Measurements from ENCODE around the gene WBP1. TPM values are rescaled to one million over a fixed set of nuclear protein-coding genes. Genes with fewer than 3 reads are reported as not detected.
"Not testable (repeated sequence)": the region's sequence is repeated elsewhere in the genome, so short reads cannot be mapped to it uniquely, and the experiment has no call there.

The WBP1 gene
- total RNA-seq, 1 experiment from 2014 or later: 45.7 TPM

- ChIA-PET CTCF (interaction anchor here (0.6 to 1.4 kb wide), 8 partner anchors 9 to 148 kb away, joined by 3 to 5 read pairs (median 3); partner anchors contain the start of genes C2orf81 and WDR54), POLR2A (interaction anchor here (0.6 to 4.8 kb wide), 24 partner anchors 9 to 704 kb away, joined by 3 to 132 read pairs (median 4); partner anchors contain the start of genes AUP1, C2orf81, CCDC142 and DQX1)
- Mint-ChIP-seq H3K4me1 (ENCODE audit: insufficient read depth, unreplicated experiment) (peaks cover 15% of the 10 kb centered on the region), H3K36me3 (ENCODE audit: insufficient read depth, unreplicated experiment) (peaks cover 14% of the 10 kb centered on the region), H3K27me3 (ENCODE audit: insufficient read depth, unreplicated experiment) (no peaks in the 10 kb centered on the region), H3K27ac (ENCODE audit: low read depth, unreplicated experiment) (peak overlapping the region; percentile 80), H3K4me3 (ENCODE audit: unreplicated experiment) (peak overlapping the region; percentile 78), H3K9me3 (ENCODE audit: unreplicated experiment) (no peaks in the 10 kb centered on the region)
- TSS peak; percentile 71 for BruUV-seq (replicated peaks)
- no peak for TF ChIP-seq CTCF (IDR thresholded peaks at IDR 0.05; ENCODE audit: unreplicated experiment)
- intact Hi-C loops (cut with micrococcal nuclease): loop anchor here (2.0 kb wide), 1 partner anchor 14 kb away; the partner anchor contains the start of gene INO80B
- DNase-seq (ENCODE audit: unreplicated experiment): peak; percentile 82
Measured at GRCh38 chr2:74440378-74441169, 17.7 kb upstream of the WBP1 start.

GRCh38 chr2:74441170-74441689, 17.0 kb upstream of the WBP1 start:
- DNase-seq (ENCODE audit: unreplicated experiment): no peak
- peak overlapping the region; percentile 78 for H3K4me3 Mint-ChIP-seq (ENCODE audit: unreplicated experiment)
- ChIA-PET CTCF (interaction anchor here (1.1 to 1.4 kb wide), 2 partner anchors 20 to 90 kb away, joined by 3 to 5 read pairs; partner anchors contain the start of genes C2orf81 and WDR54), POLR2A (interaction anchor here (0.6 to 4.8 kb wide), 14 partner anchors 15 to 705 kb away, joined by 3 to 132 read pairs (median 8); partner anchors contain the start of genes AUP1, C2orf81, CCDC142 and HTRA2)
- H3K27ac Mint-ChIP-seq (ENCODE audit: low read depth, unreplicated experiment): peak overlapping the region; percentile 80
- BruUV-seq (replicated peaks): TSS peak; percentile 64
- H3K27me3 Mint-ChIP-seq (ENCODE audit: insufficient read depth, unreplicated experiment): no peaks in the 10 kb centered on the region
- intact Hi-C loops (cut with micrococcal nuclease): loop anchor here (2.0 kb wide), 1 partner anchor 14 kb away; the partner anchor contains the start of gene INO80B
- no peak for TF ChIP-seq CTCF (IDR thresholded peaks at IDR 0.05; ENCODE audit: unreplicated experiment)
- peaks cover 15% of the 10 kb centered on the region for H3K4me1 Mint-ChIP-seq (ENCODE audit: insufficient read depth, unreplicated experiment)
- H3K9me3 Mint-ChIP-seq (ENCODE audit: unreplicated experiment): no peaks in the 10 kb centered on the region
- H3K36me3 Mint-ChIP-seq (ENCODE audit: insufficient read depth, unreplicated experiment): peaks cover 14% of the 10 kb centered on the region

- POLR2A ChIA-PET: interaction anchor here (0.6 to 4.8 kb wide), 24 partner anchors 11 to 291 kb away, joined by 3 to 132 read pairs (median 5); partner anchors contain the start of genes AUP1, C2orf81, CCDC142 and HTRA2
- CTCF ChIA-PET: interaction anchor here (1.0 kb wide), 1 partner anchor 50 kb away, joined by 4 read pairs; no protein-coding TSS in a partner anchor
- DNase-seq (ENCODE audit: unreplicated experiment): peak; percentile 82
- peaks cover 11% of the 10 kb centered on the region for H3K36me3 Mint-ChIP-seq (ENCODE audit: insufficient read depth, unreplicated experiment)
- peak within 1 kb of the TSS; percentile 78 for H3K4me3 Mint-ChIP-seq (ENCODE audit: unreplicated experiment)
- intact Hi-C loops (cut with micrococcal nuclease): loop anchor here (2.0 kb wide), 1 partner anchor 13 kb away; the partner anchor contains the start of gene INO80B
- H3K9me3 Mint-ChIP-seq (ENCODE audit: unreplicated experiment): no peaks in the 10 kb centered on the region
- peaks cover 15% of the 10 kb centered on the region for H3K4me1 Mint-ChIP-seq (ENCODE audit: insufficient read depth, unreplicated experiment)
- H3K27ac Mint-ChIP-seq (ENCODE audit: low read depth, unreplicated experiment): peak within 1 kb of the TSS; percentile 80
- H3K27me3 Mint-ChIP-seq (ENCODE audit: insufficient read depth, unreplicated experiment): no peaks in the 10 kb centered on the region
- TSS peak; percentile 26 for BruUV-seq (replicated peaks)
- TF ChIP-seq CTCF (IDR thresholded peaks at IDR 0.05; ENCODE audit: unreplicated experiment): no peak
Measured at GRCh38 chr2:74441690-74442482, 16.4 kb upstream of the WBP1 start, which contains the start of gene RTKN. Gene RTKN (minus strand): TSS chr2:74441937. CDS start chr2:74441816, 121 bp downstream.

GRCh38 chr2:74442483-74443297, 15.5 kb upstream of the WBP1 start:
- H3K9me3 Mint-ChIP-seq (ENCODE audit: unreplicated experiment); H3K36me3 Mint-ChIP-seq (ENCODE audit: insufficient read depth, unreplicated experiment); DNase-seq (ENCODE audit: unreplicated experiment); H3K27me3 Mint-ChIP-seq (ENCODE audit: insufficient read depth, unreplicated experiment); BruUV-seq (replicated peaks); intact Hi-C loops (cut with micrococcal nuclease): not testable (repeated sequence)
- H3K4me1 Mint-ChIP-seq (ENCODE audit: insufficient read depth, unreplicated experiment): peaks cover 15% of the 10 kb centered on the region
- ChIA-PET CTCF (interaction anchor here (0.7 to 1.0 kb wide), 3 partner anchors 20 to 1148 kb away, joined by 3 to 4 read pairs (median 3); no protein-coding TSS in a partner anchor), POLR2A (interaction anchor here (0.6 to 4.2 kb wide), 16 partner anchors 11 to 292 kb away, joined by 3 to 19 read pairs (median 5); partner anchors contain the start of genes AUP1, C2orf81, CCDC142 and HTRA2)
- H3K4me3 Mint-ChIP-seq (ENCODE audit: unreplicated experiment): peak overlapping the region; percentile 78
- H3K27ac Mint-ChIP-seq (ENCODE audit: low read depth, unreplicated experiment): peak overlapping the region; percentile 80
